HG03575 (cell line): ENCODE measurements around the gene PPRC1.
"Not testable (repeated sequence)": the region's sequence is repeated elsewhere in the genome, so short reads cannot be mapped to it uniquely, and the experiment has no call there.

ENCODE experiments used
- ATAC-seq: cut with Tn5 transposase; IDR thresholded peaks from one replicate; pipeline ENCODE4 v1.9.1; 2021; ENCODE audit not compliant: unreplicated experiment, insufficient number of reproducible peaks, low FRiP score; ENCODE audit errors: extremely low read depth

PPRC1 gene

GRCh38 chr10:102175415-102175814, 42.6 kb downstream of the PPRC1 start:
- ATAC-seq, result no peak

- no peak for ATAC-seq
Measured at GRCh38 chr10:102184606-102185005, 51.8 kb downstream of the PPRC1 start.

DNA sequence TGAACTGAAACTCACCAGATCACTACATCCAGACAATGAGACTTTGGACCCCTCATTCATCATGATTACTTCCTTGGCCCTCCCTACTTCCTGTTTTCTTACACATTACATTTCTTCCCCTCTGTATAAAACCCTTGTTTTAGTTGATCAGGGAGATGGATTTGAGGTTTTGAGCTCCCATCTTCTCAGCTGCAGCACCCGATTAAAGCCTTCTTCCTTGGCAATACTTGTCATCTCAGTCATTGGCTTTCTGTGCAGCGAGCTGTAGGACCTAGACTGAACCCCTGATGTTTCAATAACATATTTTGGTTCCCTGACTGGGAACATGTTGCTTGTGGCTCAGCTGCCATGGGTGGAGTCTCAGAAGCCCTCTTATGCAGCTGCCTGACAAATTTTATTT, 52.4 kb downstream of the PPRC1 start:
- ATAC-seq, result no peak

DNA sequence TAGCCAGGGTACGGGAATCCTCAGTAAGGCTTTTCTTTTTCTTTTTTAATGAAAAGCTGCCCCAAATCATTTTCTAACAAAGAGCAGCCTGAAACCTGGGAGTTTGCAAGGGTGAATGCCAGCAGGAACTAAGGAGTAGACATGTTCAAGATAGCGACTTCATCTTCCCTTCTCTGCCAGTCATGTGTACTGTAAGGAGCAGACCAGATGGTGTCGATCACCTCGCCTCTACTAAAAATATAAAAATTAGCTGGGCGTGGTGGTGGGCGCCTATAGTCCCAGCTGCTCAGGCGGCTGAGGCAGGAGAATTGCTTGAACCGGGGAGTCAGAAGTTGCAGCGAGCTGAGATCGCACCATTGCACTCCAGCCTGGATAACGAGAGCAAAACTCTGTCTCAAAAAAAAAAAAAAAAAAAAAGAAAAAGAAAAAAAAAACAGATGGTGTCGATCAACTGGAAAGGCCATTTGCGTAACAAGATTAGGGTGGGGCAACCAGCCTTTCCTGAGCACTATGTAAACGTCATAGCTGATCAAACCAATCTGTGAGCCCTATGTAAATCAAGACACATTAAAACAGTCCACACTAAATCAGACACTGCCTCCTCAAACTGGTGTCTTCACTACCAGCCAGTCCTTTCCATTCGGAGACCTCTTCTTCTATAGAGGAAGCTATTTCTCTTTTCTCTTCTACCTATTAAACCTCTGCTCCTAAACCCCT, 53.1 kb downstream of the PPRC1 start:
- ATAC-seq, result no peak

DNA sequence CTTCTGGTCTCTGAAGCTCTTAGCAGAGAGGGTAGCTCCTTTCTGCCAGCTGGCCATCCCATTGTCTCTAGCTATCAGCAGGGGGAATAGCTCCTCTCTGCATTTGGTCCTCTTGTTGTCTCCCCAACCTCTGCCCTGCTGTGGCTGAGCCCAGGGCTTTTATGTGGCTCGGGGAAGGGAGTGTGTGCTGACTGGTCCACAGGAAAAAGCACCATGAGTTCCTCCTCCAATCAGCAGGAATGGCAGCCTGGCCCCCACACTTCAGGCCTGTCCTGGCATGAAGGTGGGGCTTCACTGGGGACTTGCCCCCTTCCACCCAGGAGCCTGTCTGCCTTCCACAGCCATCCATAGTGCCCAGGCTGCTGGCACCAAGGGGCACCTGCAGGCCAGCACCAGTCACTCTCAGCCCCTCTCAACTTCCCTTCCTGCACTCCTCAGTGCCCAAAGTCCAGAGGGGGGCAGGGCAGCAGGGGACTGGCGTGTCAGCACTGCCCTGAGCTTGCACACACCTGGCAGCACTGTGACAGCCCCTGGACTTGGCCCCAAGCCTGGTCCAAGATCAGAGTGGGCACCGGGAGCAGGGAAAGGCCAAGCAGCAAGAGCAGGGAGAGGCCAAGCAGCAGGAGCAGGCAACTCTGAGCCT, 55.6 kb downstream of the PPRC1 start:
- ATAC-seq, result no peak

- ATAC-seq, result not testable (repeated sequence)
Measured at GRCh38 chr10:102188941-102189898, 56.4 kb downstream of the PPRC1 start.

- ATAC-seq, result no peak
Measured at GRCh38 chr10:102191956-102192355, 59.1 kb downstream of the PPRC1 start.

- no peak for ATAC-seq
Measured at GRCh38 chr10:102195296-102195870, 62.5 kb downstream of the PPRC1 start.

DNA sequence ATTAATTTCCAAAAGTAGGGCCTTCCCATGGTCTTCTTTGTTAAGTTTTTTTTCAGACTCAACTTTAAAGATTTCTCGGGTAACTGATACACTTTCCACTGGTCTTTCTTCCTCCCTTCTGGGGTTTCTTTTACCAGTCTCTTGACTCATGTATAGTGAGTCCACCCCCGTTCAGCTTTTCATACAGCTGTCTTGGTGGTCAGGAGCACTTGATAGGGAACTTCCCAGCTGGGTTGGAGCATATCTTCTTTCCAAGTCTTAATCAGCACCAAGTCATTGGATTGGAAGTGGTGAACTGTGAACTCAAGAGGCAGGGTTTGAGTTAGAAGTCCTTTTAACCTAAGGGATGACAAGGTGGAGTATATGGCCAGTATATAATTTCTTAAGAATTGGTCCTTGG, 64.1 kb downstream of the PPRC1 start:
- ATAC-seq, result no peak

DNA sequence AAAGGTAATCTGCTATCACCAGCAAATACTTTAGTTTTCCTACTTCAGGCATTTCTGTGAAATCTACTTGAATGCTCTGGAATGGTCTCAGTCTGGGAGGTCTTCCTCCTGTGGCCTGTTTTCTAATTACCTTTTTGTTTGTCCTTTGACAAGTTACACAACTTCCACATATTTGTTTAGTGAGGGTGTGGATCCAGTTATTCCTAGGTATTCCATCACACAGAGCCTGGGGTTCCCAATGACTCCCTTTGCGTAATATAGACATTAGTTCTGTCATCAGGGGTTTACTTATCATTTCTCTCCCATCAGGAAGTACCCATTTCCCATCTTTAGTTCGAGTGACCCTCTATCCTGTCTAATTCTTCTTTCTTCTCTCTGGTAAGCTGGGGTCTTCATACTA, 65.2 kb downstream of the PPRC1 start:
- no peak for ATAC-seq
